Uterus (tissue), 4 donors: ENCODE results near the gene FAM120C. TPM values are rescaled to one million over a fixed set of nuclear protein-coding genes. Genes with fewer than 3 reads are reported as not detected.

Source experiments
- DNase-seq, 2 donors: peaks; one replicate each; pipeline ENCODE4 v3.0.0-alpha.2; 2019 to 2020
- H3K27ac ChIP-seq, 2 donors: fragments of 200-600 bp; sonication (generic); 1 replicate in 1 of 2; 2 replicates in 1 of 2; pipeline ENCODE4 v1.5.1; 2016 to 2018
- H3K27me3 ChIP-seq, 2 donors: fragments of 200-600 bp; sonication (generic); one replicate each; pipeline ENCODE4 v1.5.1; 2018 to 2019; ENCODE audit warnings: control low read depth in 1 of 2
- H3K36me3 ChIP-seq, 2 donors: fragments of 200-600 bp; sonication (generic); one replicate each; pipeline ENCODE4 v1.5.1; 2019; ENCODE audit warnings: control low read depth in 1 of 2
- H3K4me1 ChIP-seq, 2 donors: fragments of 200-600 bp; sonication (generic); one replicate each; pipeline ENCODE4 v1.5.1; 2018 to 2019; ENCODE audit warnings: control low read depth in 1 of 2
- H3K4me3 ChIP-seq, 2 donors: fragments of 200-600 bp; sonication (generic); 1 replicate in 1 of 2; 2 replicates in 1 of 2; pipeline ENCODE4 v1.5.1; 2018 to 2019; ENCODE audit warnings: mild to moderate bottlenecking in 1 of 2
- H3K9me3 ChIP-seq, 2 donors: fragments of 200-600 bp; sonication (generic); one replicate each; pipeline ENCODE4 v1.5.1; 2019; ENCODE audit warnings: control low read depth in 1 of 2
- POLR2A ChIP-seq, 2 donors: fragments of 450-650 bp; IDR thresholded peaks; one replicate each; pipeline ENCODE4 v1.6.1; 2016; ENCODE audit warnings: antibody characterized with exemption in 2 of 2, mild to moderate bottlenecking in 1 of 2, moderate library complexity in 1 of 2
- intact Hi-C: fragments of 100-400 bp; cut with DNase I; formaldehyde crosslinking; loops from one replicate; pipeline ENCODE4 v1.15.1; 2023; ENCODE audit warnings: low total_unique reads
- total RNA-seq, 4 donors: library from RNA; depleted of rRNA in 3 of 4; stranded (reverse); fragments of >200 nt in 3 of 4; gene quantifications; one replicate each; pipeline versions ENCODE4 v1.1.0 to v1.2.4, GENCODE V29; 2014 to 2023
- TF ChIP-seq, protein P1 (sequence below), 4 experiments: fragments of 200-600 bp in 2 of 4; fragments of 450-650 bp in 2 of 4; sonication (generic) in 2 of 4; IDR thresholded peaks; one replicate each; pipeline ENCODE4 v1.5.1; 2016 to 2019; ENCODE audit warnings: antibody characterized with exemption in 4 of 4, mild to moderate bottlenecking in 2 of 4, moderate library complexity in 1 of 4
- donor health status: DM: yes; HTN: yes; CAD: no.

Gene FAM120C
- total RNA-seq, 4 donors from 2014 or later, result 2.6 to 19.4 (median 10.7) TPM

DNA sequence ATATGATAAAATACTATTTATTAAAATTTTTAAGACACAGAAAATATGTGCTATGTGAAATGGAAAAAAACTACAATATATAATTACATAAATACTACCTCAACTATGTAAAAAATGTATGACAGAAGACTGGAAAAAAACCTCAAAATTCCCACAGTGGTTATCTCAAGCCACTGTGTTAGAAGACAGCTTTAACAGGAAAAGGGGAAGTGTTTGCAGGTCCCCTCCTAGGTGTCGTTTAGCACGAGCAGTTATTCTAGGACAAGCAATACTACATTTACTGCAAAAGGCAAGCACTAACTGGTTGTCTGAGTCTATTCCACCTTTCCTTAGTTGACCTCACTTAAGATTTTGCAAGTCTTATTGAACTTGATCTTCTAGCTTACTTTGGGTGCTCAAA is 93.9 kb downstream of the FAM120C start:
- no peaks in the 10 kb centered on the region for H3K9me3 ChIP-seq
- DNase-seq, result no peak
- intact Hi-C loops, result no loop called here
- H3K27ac ChIP-seq, result no peak overlapping the region
- H3K36me3 ChIP-seq, result no peaks in the 10 kb centered on the region
- no peak overlapping the region for H3K4me3 ChIP-seq
- H3K27me3 ChIP-seq, result no peaks in the 10 kb centered on the region
- TF ChIP-seq, protein P1, sequence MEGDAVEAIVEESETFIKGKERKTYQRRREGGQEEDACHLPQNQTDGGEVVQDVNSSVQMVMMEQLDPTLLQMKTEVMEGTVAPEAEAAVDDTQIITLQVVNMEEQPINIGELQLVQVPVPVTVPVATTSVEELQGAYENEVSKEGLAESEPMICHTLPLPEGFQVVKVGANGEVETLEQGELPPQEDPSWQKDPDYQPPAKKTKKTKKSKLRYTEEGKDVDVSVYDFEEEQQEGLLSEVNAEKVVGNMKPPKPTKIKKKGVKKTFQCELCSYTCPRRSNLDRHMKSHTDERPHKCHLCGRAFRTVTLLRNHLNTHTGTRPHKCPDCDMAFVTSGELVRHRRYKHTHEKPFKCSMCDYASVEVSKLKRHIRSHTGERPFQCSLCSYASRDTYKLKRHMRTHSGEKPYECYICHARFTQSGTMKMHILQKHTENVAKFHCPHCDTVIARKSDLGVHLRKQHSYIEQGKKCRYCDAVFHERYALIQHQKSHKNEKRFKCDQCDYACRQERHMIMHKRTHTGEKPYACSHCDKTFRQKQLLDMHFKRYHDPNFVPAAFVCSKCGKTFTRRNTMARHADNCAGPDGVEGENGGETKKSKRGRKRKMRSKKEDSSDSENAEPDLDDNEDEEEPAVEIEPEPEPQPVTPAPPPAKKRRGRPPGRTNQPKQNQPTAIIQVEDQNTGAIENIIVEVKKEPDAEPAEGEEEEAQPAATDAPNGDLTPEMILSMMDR (IDR thresholded peaks at IDR 0.05), result no peak
- H3K4me1 ChIP-seq, result no peaks in the 10 kb centered on the region

DNA sequence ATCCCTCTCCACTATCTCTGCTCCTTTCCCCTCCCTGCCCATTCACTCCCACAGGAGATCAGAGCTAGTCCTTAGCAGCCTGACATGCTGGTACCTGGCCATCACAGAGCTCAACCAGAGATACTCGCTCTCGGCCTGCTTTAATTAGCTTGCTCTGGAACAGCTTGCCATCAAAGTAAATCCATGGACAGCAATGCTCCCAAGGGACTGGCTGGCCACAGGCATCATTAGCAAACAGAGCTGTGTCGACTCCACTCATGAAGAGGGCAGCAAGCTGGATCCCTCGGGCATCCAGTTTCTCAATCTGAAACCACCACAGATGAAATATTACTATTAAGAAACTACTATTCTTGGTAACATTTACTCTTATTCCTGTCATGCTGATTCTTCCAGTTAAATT is 95.4 kb downstream of the FAM120C start:
- no peaks in the 10 kb centered on the region for H3K4me1 ChIP-seq
- TF ChIP-seq, protein P1 (IDR thresholded peaks at IDR 0.05), result no peak
- TF ChIP-seq POLR2A (IDR thresholded peaks at IDR 0.05), result no peak
- H3K4me3 ChIP-seq, result no peak overlapping the region
- H3K36me3 ChIP-seq, result no peaks in the 10 kb centered on the region
- no peaks in the 10 kb centered on the region for H3K27me3 ChIP-seq
- no peak for DNase-seq
- no peaks in the 10 kb centered on the region for H3K9me3 ChIP-seq
- intact Hi-C loops, result no loop called here
- H3K27ac ChIP-seq, result no peak overlapping the region

DNA sequence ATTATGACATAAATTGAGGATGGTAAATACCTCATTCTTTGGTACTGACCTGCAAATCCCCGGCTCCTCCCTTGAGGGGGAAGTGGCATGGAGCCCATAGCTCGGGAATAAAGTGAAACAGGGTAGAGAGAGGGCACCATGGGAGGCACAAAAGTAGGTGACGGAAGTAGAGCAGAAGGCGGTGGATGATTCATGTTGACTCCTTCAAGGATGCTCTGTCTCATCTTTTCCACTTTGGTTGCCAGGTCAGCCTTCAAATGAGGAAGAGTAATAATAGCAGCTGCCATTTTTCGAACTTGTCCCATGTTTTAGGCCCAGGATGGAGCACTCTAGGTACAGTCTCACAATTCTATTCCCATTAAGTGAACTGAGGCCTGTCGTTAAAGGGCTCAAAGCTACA is 97.4 kb downstream of the FAM120C start:
- no peaks in the 10 kb centered on the region for H3K36me3 ChIP-seq
- H3K9me3 ChIP-seq, result no peaks in the 10 kb centered on the region
- DNase-seq, result no peak
- intact Hi-C loops, result no loop called here
- H3K27ac ChIP-seq, result no peak overlapping the region
- no peak overlapping the region for H3K4me3 ChIP-seq
- H3K27me3 ChIP-seq, result no peaks in the 10 kb centered on the region
- no peak for TF ChIP-seq POLR2A (IDR thresholded peaks at IDR 0.05)
- H3K4me1 ChIP-seq, result no peaks in the 10 kb centered on the region

DNA sequence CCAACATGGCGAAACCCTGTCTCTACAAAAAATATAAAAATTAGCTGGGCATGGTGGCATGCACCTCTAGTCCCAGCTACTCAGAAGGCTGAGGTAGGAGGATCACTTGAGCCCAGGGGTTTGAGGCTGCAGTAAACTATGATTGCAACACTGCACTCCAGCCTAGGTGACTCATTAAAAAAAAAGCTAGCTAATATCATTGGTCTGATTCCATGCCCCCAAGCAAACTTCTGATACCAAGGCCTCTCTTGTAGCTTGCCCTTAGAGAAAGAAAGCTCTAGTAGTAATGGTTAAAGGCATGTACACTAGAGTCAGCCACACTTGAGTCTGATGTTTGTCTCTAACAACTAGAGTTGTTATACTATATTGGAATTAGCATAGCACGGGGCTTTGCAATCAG is 106.2 kb downstream of the FAM120C start:
- intact Hi-C loops, result no loop called here
- Histone ChIP-seq H3K36me3 (no peaks in the 10 kb centered on the region), H3K4me3 (no peak overlapping the region), H3K4me1 (no peaks in the 10 kb centered on the region), H3K27me3 (no peaks in the 10 kb centered on the region), H3K9me3 (no peaks in the 10 kb centered on the region), H3K27ac (no peak overlapping the region)
- DNase-seq, result no peak
- TF ChIP-seq POLR2A (IDR thresholded peaks at IDR 0.05), result no peak
- TF ChIP-seq, protein P1 (IDR thresholded peaks at IDR 0.05), result no peak

DNA sequence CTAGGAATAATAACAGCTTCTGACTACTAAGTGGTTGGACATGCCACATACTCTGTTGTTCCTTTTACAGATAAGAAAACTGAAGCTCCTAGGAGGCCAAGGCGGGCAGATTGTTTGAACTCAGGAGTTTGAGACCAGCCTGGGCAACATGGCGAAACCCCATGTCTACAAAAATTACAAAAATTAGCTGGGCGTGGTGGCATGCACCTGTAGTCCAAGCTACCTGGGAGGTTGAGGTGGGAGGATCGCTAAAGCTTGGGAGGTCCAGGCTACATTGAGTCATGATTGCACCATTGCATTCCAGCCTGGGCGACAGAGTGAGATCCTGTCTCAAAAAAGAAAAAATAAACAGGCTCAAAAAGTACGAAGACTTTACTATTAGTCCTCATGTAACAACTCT is 108.2 kb downstream of the FAM120C start:
- TF ChIP-seq, protein P1 (IDR thresholded peaks at IDR 0.05), result no peak
- TF ChIP-seq POLR2A (IDR thresholded peaks at IDR 0.05), result no peak
- no peaks in the 10 kb centered on the region for H3K4me1 ChIP-seq
- no peaks in the 10 kb centered on the region for H3K36me3 ChIP-seq
- no peaks in the 10 kb centered on the region for H3K9me3 ChIP-seq
- H3K27ac ChIP-seq, result no peak overlapping the region
- intact Hi-C loops, result no loop called here
- H3K27me3 ChIP-seq, result no peaks in the 10 kb centered on the region
- no peak overlapping the region for H3K4me3 ChIP-seq
- no peak for DNase-seq

DNA sequence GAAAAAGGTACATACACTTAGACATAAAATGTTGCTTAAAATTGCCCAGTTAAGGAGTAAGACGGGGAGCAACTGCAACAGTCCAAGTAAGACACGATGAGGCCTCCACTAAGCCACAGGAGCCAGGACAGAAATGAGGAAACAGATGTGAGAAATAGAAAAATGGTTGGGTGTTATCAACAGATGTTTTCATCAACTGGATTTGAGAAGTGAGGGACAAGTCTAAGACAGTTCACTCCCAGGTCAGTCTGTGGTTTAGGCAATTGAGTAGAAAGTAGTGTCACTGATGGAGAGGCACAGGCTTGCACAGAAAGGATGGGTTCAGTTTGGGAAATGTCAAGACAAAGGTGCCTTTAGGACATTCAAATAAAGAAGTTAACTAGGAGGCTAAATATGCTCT is 115.3 kb downstream of the FAM120C start:
- no peaks in the 10 kb centered on the region for H3K36me3 ChIP-seq
- TF ChIP-seq POLR2A (IDR thresholded peaks at IDR 0.05), result no peak
- TF ChIP-seq, protein P1 (IDR thresholded peaks at IDR 0.05), result no peak
- H3K4me3 ChIP-seq, result no peak overlapping the region
- H3K27ac ChIP-seq, result no peak overlapping the region
- H3K27me3 ChIP-seq, result no peaks in the 10 kb centered on the region
- no peaks in the 10 kb centered on the region for H3K9me3 ChIP-seq
- H3K4me1 ChIP-seq, result no peaks in the 10 kb centered on the region
- DNase-seq, result no peak
- intact Hi-C loops, result no loop called here
